KOPT-K1 (cell line): Measurements from ENCODE around the gene GABBR1.

ENCODE experiments used
- H3K27ac ChIP-seq: fragments of 200-600 bp; sonication (generic); 2 replicates; pipeline ENCODE4 v1.5.1; 2016; ENCODE audit warnings: antibody characterized with exemption, mild to moderate bottlenecking, low read depth, low read length; ENCODE audit not compliant: poor library complexity, severe bottlenecking
- H3K36me3 ChIP-seq: fragments of 200-600 bp; sonication (generic); 2 replicates; pipeline ENCODE4 v1.5.1; 2017; ENCODE audit warnings: antibody characterized with exemption, mild to moderate bottlenecking, low read length, moderate library complexity; ENCODE audit not compliant: insufficient read depth
- H3K9me3 ChIP-seq: fragments of 200-600 bp; sonication (generic); 2 replicates; pipeline ENCODE4 v1.5.1; 2017; ENCODE audit warnings: antibody characterized with exemption, low read length, mild to moderate bottlenecking; ENCODE audit not compliant: insufficient read depth, poor library complexity, severe bottlenecking

GABBR1 gene

GRCh38 chr6:29521006-29521680 is 111.8 kb downstream of the GABBR1 start:
- H3K36me3 ChIP-seq: no peaks in the 10 kb centered on the region
- H3K9me3 ChIP-seq: peaks cover 9% of the 10 kb centered on the region
- H3K27ac ChIP-seq: no peak overlapping the region

- H3K27ac ChIP-seq: no peak overlapping the region
- H3K9me3 ChIP-seq: peaks cover 9% of the 10 kb centered on the region
- H3K36me3 ChIP-seq: no peaks in the 10 kb centered on the region
Observed at GRCh38 chr6:29520232-29520631, 112.8 kb downstream of the GABBR1 start.

- Histone ChIP-seq H3K36me3 (no peaks in the 10 kb centered on the region), H3K27ac (no peak overlapping the region)
Observed at GRCh38 chr6:29519291-29520010, 113.5 kb downstream of the GABBR1 start.

GRCh38 chr6:29517728-29518440 is 115.1 kb downstream of the GABBR1 start:
- Histone ChIP-seq H3K9me3 (peaks cover 3% of the 10 kb centered on the region), H3K27ac (no peak overlapping the region)

More at GRCh38 chr6:29519291-29520010, 113.5 kb downstream of the GABBR1 start:
- H3K9me3 ChIP-seq: peaks cover 9% of the 10 kb centered on the region

GRCh38 chr6:29517245-29517644 is 115.7 kb downstream of the GABBR1 start:
- H3K36me3 ChIP-seq: no peaks in the 10 kb centered on the region
- no peaks in the 10 kb centered on the region for H3K9me3 ChIP-seq

More at GRCh38 chr6:29517728-29518440, 115.1 kb downstream of the GABBR1 start:
- no peaks in the 10 kb centered on the region for H3K36me3 ChIP-seq

GRCh38 chr6:29516108-29516507 is 116.9 kb downstream of the GABBR1 start:
- H3K9me3 ChIP-seq: no peaks in the 10 kb centered on the region
- no peak overlapping the region for H3K27ac ChIP-seq
- H3K36me3 ChIP-seq: no peaks in the 10 kb centered on the region

More at GRCh38 chr6:29517245-29517644, 115.7 kb downstream of the GABBR1 start:
- H3K27ac ChIP-seq: no peak overlapping the region

- H3K27ac ChIP-seq: no peak overlapping the region
- no peaks in the 10 kb centered on the region for H3K36me3 ChIP-seq
- H3K9me3 ChIP-seq: no peaks in the 10 kb centered on the region
Observed at GRCh38 chr6:29510746-29511300, 122.2 kb downstream of the GABBR1 start.

GRCh38 chr6:29510202-29510601 is 122.8 kb downstream of the GABBR1 start:
- Histone ChIP-seq H3K27ac (no peak overlapping the region), H3K9me3 (no peaks in the 10 kb centered on the region), H3K36me3 (no peaks in the 10 kb centered on the region)
